CD1c-positive myeloid dendritic cell (primary cell): Measurements from ENCODE around the gene CES3.
"Not testable (repeated sequence)": the region's sequence is repeated elsewhere in the genome, so short reads cannot be mapped to it uniquely, and the experiment has no call there.

Experiments used
- DNase-seq: peaks from one replicate; pipeline ENCODE4 v3.0.0-alpha.2; 2016; ENCODE audit errors: extremely low spot score

CES3 gene

DNA sequence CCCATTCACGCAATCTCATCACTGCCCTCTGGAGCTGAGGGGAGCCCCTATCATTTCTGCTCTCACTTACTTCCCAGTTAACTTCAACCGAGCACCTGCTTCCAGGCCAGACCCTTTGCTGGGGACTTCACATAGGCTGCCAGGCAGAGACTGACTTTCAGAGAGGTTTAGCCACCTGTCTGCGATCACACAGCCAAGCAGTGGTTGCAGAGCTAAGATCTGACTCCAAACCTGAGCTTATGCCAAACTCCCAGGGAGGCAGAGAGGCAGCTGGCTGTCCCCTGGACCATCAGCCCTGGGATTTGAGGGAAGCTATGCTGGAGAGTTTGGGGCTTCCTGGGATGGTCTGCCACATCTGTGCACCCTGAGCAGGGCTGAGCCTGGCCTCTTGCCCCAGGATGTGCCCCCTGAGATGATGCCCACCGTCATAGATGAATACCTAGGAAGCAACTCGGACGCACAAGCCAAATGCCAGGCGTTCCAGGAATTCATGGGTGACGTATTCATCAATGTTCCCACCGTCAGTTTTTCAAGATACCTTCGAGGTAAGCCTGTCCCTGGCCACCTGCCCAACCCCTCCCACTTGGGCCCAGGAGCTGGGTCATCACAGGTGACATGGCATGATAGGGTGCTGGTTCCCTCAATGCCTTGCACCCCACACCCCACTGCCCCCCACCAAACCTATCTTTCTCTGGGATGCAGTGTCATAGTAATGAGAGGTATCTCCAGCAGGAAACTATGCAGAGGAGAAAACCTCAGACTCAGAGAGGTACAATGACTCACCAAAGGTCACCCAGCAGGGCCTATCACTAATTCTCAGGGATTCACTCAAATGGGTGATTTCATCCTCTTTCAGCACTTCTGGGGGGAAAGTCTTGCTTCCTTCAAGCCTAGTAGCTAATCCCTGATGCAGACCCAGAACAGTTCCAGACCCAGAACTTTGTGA, 10.0 kb downstream of the CES3 start:
- no peak for DNase-seq

DNA sequence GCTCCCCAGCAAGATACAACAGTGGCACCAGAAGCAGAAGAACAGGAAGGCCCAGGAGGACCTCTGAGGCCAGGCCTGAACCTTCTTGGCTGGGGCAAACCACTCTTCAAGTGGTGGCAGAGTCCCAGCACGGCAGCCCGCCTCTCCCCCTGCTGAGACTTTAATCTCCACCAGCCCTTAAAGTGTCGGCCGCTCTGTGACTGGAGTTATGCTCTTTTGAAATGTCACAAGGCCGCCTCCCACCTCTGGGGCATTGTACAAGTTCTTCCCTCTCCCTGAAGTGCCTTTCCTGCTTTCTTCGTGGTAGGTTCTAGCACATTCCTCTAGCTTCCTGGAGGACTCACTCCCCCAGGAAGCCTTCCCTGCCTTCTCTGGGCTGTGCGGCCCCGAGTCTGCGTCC, 11.9 kb downstream of the CES3 start:
- DNase-seq, result no peak

DNA sequence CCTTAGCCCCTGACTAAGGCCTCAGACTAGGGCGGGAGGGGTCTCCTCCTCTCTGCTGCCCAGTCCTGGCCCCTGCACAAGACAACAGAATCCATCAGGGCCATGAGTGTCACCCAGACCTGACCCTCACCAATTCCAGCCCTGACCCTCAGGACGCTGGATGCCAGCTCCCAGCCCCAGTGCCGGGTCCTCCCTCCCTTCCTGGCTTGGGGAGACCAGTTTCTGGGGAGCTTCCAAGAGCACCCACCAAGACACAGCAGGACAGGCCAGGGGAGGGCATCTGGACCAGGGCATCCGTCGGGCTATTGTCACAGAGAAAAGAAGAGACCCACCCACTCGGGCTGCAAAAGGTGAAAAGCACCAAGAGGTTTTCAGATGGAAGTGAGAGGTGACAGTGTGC, 12.7 kb downstream of the CES3 start:
- DNase-seq, result no peak

DNA sequence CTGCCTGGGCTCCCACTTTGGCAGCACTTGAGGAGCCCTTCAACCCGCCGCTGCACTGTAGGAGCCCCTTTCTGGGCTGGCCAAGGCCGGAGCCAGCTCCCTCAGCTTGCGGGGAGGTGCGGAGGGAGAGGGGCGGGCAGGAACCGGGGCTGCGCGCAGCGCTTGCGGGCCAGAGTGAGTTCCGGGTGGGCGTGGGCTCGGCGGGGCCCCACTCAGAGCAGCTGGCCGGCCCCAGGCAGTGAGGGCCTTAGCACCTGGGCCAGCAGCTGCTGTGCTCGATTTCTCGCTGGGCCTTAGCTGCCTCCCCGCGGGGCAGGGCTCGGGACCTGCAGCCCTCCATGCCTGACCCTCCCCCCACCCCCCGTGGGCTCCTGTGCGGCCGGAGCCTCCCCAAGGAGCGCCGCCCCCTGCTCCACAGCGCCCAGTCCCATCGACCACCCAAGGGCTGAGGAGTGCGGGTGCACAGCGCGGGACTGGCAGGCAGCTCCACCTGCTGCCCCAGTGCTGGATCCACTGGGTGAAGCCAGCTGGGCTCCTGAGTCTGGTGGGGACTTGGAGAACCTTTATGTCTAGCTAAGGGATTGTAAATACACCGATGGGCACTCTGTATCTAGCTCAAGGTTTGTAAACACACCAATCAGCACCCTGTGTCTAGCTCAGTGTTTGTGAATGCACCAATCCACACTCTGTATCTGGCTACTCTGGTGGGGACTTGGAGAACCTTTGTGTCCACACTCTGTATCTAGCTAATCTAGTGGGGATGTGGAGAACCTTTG, 13.3 kb downstream of the CES3 start:
- not testable (repeated sequence) for DNase-seq

DNA sequence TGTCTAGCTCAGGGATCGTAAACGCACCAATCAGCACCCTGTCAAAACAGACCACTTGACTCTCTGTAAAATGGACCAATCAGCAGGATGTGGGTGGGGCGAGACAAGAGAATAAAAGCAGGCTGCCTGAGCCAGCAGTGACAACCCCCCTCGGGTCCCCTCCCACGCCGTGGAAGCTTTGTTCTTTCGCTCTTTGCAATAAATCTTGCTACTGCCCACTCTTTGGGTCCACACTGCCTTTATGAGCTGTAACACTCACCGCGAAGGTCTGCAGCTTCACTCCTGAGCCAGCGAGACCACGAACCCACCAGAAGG, 13.8 kb downstream of the CES3 start:
- DNase-seq, result not testable (repeated sequence)

DNA sequence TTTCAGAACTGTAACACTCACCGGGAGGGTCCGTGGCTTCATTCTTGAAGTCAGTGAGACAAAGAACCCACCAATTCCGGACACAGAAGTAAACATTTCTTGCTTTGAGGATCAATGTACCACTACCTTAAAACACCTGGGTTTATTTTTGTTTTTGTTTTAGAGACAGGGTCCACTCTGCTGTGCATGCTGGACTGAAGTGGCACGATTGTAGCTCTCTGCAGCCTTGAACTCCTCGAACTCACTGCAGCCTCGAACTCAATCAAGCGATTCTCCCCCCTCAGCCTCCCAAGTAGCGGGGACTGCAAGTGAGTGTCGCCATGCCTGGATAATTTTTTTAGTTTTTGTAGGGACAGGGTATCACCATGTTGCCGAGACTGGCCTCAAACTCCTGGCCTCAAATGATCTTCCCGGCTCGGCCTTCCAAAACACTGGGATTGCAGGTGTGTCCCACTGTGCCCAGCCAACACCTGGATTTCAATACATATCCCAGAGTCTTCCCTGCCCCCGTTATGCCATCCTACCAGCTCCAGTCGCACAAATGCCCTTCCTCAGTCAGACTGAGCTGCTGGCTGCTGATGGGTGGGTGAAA, 14.3 kb downstream of the CES3 start:
- no peak for DNase-seq

DNA sequence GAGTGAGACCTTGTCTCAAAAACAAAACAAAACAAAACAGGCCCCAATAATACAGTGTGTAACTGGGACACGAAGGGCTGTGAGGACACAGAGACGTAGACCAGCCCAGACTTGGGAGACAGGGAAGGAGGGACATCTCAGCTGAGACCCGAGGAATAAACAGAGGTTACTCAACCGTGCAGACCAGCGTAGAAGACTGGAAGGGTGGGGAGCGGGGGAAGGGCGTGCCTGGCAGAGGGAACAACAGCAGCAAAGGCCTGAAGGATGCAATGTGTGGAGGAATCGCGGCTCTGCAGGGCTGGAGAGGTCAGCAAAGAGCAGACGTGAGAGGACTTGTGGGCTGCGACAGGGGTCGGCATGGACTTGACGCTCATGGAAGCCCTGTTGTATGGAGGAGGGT, 15.7 kb downstream of the CES3 start:
- no peak for DNase-seq

DNA sequence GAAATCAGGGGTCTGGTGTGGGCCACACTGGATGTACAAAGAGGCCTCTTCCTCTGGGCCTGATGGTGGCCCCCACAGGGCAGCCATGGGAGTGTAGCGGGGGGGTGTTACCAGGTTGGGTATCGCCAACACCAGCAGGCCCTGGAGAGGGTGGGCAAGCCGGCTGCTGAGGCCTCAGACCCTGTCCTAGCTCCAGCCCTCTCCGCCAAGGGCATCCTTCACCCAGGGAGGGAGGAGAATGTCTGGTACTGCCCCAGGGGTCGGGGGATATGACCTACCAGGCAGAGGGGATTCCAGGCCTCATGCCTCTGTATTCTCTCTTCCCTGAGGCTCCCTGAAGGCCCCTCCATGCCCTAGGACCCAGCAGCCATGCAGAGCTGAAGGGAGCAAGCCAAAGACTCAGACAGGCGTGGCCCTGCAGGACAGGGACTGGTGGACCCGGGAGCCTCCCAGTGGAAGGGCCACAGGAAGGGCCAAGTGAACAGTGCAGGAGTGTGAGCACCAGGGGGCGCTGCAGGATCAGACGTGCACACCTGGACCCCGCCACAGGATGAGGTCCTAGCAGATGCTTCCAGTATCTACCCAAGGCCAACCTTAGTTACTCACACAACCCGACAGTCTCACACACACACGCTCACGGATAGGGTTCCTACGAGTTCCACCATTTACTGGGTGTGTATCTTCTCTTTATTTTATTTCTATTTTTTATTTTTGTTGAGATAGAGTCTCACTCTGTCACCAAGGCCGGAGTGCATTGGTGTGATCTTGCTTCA, 16.5 kb downstream of the CES3 start:
- DNase-seq, result peak; percentile 89

DNA sequence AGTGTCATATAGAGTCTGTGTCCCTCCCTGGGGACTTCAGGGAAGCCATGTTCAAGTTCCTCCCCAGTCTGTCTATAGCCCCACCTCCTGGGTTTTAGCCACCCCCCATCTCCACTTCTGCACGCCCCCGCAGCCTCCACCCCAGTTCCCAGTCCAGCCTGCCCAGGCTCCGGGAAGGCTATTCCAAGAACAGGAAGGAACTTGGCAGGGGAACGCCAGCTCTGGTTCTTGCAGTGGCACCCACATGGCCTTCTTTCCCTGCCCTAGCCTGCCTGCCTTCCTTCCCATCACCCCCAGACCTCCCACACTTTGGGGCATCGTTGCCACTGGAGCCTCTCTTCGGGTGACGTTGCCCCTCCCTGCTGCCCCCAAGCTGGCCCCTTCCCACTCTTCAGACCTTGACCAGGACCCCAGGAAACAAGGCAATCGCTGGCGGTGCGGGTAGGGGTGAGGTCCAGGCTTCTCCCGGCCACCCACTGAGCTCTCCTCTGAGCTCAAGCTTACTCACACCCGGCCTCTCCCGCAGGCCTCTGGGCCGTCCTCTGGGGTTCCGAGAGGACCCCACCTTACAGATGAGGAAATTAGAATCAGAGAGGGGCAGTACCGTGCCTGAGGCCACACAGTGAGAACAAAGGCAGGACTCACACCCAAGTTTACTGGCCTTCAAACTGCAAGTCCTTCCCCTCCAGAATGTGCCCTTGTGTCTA, 18.1 kb downstream of the CES3 start:
- peak; percentile 84 for DNase-seq

DNA sequence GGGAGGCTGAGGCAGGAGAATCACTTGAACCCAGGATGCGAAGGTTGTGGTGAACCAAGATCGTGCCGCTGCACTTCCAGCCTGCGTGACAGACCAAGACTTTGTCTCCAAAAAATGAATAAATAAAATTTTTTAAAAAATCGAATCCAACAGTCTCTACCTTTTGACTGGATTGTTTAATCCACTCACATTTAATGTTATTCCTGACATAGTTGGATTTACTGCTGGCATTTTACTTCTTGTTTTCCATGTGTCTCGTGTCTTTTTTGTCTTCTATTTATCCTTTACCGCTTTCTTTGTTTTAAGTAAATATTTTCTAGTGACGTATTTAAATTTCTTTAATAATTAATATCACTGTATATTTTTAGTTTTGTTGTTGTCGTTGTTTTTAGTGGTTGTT, 22.0 kb downstream of the CES3 start:
- no peak for DNase-seq

DNA sequence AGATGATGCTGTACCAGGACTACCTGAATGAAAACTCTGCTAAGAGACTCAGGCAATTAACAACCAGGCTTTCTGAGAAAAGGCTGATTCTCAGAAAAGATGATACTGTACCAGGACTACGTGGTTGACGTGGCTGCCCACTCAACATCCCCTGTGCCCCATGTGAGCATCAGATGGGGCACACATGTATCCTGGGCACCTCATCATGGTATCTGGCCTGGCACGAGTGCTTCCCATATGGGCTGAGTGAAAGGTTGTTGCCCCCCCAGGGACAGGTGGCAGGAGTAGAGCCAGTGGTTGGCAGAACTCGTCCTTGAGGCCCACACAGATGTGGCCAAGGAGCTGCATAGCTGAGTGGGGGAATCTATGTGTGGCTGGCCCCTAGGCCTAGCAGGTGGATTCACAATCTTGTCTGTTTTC, 23.8 kb downstream of the CES3 start:
- no peak for DNase-seq

DNA sequence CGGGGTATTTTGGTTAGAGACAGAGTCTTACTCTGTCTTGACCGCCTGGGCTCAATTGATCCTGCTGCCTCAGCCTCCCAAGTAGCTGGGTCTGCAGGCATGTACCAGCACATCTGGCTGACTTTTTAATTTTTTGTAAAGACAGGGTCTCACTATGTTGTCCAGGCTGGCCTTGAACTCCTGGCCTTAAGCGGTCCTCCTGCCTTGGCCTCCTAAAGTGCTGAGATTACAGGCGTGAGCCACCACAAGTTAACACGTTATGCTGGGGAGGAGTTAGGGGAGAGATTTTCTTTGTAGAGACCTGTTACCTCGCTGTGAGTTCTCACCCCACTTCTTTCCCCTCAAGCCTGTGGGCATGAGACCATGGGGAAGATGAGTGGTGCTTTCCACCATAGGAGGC, 25.5 kb downstream of the CES3 start:
- no peak for DNase-seq

DNA sequence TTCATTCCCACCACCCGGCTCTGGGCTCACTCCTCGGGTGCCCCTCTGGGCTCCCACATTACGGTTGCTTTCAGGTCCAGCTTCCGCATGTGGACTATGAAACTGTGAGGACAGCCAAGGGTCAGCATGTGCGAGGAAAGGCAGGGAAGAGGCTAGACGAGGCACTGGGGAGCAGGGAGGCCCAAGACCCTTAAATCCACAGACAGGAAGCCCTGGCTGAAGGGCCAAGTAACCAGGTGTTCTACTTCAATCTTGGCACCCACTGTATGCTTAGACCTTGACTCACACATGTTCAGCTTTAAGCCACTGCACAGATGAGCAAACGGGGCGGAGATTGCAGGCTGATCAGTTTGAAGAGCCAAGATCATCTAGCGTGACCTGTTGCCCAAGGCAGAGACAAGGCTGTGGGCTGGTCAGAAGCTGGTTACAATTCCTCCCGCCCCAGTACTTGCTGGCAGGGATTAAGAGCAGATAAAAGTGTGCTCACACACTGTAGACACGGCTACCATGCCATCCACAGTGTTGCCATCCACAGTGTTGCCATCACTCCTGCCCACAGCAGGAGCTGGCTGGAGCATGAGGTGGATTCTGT, 27.2 kb downstream of the CES3 start, which contains the start of gene CES4A:
Gene CES4A (plus strand): TSS at position 393 of the 592 bp plus-strand sequence. CDS start 184 bp downstream, at position 577.
- DNase-seq, result no peak

DNA sequence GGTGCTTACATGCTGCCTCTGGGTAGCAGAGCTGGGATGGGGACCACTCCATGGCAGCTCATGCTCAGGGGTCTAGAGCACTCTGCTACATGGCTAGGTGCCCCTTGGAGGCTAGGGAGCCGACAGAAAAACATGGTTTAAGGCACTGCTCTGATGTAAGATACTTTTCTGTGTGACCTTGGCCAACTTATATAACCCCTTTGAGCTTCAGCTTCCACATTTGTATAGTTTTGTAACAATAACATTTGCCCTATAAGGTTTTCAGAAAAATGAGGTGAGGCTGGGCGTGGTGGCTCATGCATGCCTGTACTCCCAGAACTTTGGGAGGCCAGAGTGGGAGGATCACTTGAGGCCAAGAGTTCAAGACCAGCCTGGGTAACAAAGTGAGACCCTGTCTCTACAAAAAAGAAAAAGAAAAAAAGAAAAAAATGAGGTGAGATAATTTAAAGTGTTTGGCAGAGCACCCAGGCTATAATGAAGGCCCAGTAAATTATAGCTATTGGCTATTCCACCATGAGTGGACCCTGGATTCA, 30.5 kb downstream of the CES3 start:
- DNase-seq, result no peak

DNA sequence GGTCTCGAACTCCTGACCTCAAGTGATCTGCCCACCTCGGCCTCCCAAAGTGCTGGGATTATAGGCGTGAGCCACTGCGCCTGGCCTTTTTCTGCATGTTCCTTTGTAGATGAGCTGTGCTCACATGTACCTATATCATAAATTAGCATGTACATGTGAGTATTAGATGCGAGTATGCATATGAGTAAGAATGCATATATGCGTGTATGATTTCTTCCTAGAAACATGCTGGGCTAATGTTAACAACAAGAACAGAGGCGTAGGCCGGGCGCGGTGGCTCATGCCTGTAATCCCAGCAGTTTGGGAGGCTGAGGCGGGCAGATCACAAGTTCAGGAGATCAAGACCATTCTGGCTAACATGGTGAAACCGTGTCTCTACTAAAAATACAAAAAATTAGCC, 32.5 kb downstream of the CES3 start:
- not testable (repeated sequence) for DNase-seq

DNA sequence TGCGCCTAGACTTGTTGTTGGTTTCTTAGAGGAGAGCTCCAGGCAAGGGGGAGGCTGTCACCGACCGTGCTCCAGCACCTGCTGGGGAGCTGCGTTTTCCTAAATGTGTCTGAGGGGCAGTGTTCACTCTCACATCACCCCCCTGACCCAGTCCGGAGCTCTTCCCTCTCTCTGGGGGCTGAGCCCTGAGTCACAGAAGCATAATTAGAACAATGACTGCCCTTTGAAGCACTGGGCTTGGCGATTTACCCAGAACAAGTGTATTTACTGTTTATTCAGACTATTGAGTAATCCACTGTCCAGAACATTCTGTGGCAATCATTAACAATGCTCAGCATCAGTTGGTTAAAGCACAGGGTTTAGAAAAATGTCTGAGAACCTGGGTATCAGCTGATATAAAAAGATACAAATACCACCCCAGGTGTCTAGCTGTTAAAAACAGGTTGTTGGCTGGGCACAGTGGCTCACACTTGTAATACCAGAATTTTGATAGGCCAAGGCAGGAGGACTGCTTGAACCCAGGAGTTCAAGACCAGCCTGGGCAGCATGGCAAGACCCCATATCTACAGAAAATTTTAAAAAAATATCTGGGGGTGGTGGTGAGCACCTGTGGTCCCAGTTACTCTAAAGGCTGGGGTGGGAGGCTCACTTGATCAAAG, 35.4 kb downstream of the CES3 start:
- no peak for DNase-seq

DNA sequence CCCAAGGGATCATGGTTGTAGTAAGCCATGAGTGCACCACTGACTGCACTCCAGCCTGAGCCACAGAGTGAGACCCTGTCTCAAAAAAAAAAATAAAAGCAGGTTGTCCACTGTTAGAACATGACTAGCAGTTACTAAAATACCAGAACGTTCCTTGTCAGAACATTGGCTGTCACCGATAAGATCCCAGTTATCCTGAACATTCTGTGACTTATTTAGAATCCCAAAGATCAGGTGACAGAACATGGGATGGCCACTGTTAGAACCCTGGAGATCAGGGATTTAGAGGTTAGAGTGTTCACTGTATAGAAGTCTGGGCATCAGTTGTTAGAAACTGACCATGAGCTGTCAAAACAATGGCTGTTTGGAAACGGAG, 35.9 kb downstream of the CES3 start:
- no peak for DNase-seq

DNA sequence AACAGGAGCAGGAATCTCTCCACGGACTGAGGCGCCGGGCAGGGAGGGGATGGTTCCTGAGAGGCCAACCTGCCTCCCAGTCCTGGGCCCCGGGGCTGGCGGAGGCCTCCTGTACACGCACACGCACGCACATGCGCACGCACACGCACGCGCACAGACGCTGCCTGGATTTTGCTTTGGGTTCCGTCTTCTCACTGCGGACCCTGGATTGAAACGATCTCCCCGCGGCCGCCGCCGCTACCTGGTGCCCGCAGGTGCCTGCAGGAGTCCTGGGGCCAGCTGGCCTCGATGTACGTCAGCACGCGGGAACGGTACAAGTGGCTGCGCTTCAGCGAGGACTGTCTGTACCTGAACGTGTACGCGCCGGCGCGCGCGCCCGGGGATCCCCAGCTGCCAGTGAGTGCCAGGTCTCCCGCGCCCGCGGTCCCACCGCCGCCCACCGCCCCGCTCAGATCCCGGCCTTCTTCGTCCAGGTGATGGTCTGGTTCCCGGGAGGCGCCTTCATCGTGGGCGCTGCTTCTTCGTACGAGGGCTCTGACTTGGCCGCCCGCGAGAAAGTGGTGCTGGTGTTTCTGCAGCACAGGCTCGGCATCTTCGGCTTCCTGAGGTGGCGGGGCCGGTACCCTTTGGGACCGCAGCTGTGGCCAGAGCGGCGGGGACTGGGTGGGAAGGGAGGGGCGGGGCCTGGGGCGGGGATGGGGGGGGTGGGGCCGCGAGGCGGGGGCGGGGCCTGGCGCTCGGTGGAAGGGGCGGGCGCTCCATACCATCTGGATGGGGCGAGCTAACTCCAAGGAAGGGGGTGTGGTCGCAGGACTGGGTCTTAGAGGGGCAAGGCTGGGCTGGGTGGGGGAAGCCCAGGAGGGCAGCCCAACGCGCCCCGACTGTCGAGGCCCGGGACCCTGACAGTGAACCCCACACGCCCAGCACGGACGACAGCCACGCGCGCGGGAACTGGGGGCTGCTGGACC, 39.6 kb downstream of the CES3 start:
- peak; percentile 40 for DNase-seq

DNA sequence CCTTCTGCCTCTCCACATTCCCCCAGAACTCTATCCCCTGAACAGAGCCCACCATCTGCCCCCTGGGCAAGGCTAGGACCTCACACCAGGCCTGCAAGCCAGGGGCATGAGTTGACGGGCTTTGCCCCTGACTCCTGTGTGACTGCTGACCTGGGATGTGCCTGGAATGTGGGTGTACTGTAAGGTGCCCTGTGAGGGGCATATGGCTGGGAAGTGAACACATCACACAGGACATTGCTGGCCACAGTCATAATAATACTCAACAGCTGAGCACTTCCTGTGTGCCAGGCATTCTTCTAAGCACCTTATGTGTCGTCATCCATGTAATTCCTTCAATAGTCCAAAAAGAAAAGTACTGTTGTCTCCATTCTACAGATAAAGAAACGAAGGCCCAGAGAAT, 40.7 kb downstream of the CES3 start:
- no peak for DNase-seq
